PFSK-1 (cell line): Measurements from ENCODE around the gene OTUD3.

Source experiments
- FOXP2 ChIP-seq: optimal IDR thresholded peaks from 2 replicates; pipeline ENCODE3; 2011; ENCODE audit warnings: borderline replicate concordance, control low read depth, inconsistent platforms; ENCODE audit not compliant: insufficient read depth; ENCODE audit errors: extremely low read length, extremely low read depth
- POLR2AphosphoS5 ChIP-seq: IDR thresholded peaks from 2 replicates; pipeline ENCODE4 v1.6.1; 2012; ENCODE audit warnings: low read depth, mild to moderate bottlenecking, control low read depth, low read length, moderate library complexity
- REST ChIP-seq, 2 experiments: IDR thresholded peaks; 2 replicates each; pipeline versions ENCODE4 v1.6.1 to v1.8.0; 2011 to 2012; ENCODE audit warnings: low read depth in 2 of 2, low read length in 2 of 2, control low read depth in 1 of 2, inconsistent platforms in 1 of 2, mild to moderate bottlenecking in 1 of 2, moderate library complexity in 1 of 2; ENCODE audit not compliant: insufficient read depth in 1 of 2
- SIN3A ChIP-seq: IDR thresholded peaks from 2 replicates; pipeline ENCODE4 v1.6.1; 2012; ENCODE audit warnings: mild to moderate bottlenecking, low read length, moderate library complexity, borderline replicate concordance; ENCODE audit not compliant: insufficient read depth
- TAF1 ChIP-seq: IDR thresholded peaks from 2 replicates; pipeline ENCODE4 v1.6.1; 2012; ENCODE audit warnings: low read length, control low read depth, borderline replicate concordance; ENCODE audit not compliant: insufficient read depth

Gene OTUD3

GRCh38 chr1:19861842-19862530 lies 20.2 kb upstream of the OTUD3 start:
- TF ChIP-seq SIN3A (no peak), TAF1 (no peak), POLR2AphosphoS5 (no peak), FOXP2 (no peak), REST (IDR thresholded peaks at IDR 0.05; ENCODE audit: insufficient read depth in 1 of 2, low read depth in 2 of 2, low read length in 2 of 2) (no peak)

GRCh38 chr1:19862944-19863343 lies 19.3 kb upstream of the OTUD3 start:
- TF ChIP-seq SIN3A (no peak), REST (IDR thresholded peaks at IDR 0.05; ENCODE audit: insufficient read depth in 1 of 2, low read depth in 2 of 2, low read length in 2 of 2) (no peak), POLR2AphosphoS5 (no peak)

- TF ChIP-seq TAF1, result no peak
- TF ChIP-seq REST (IDR thresholded peaks at IDR 0.05; ENCODE audit: insufficient read depth in 1 of 2, low read depth in 2 of 2, low read length in 2 of 2), result no peak
- TF ChIP-seq POLR2AphosphoS5, result no peak
- no peak for TF ChIP-seq FOXP2
- TF ChIP-seq SIN3A, result no peak
Measured at GRCh38 chr1:19864570-19865160, 17.5 kb upstream of the OTUD3 start.

- TF ChIP-seq TAF1 (no peak), REST (IDR thresholded peaks at IDR 0.05; ENCODE audit: insufficient read depth in 1 of 2, low read depth in 2 of 2, low read length in 2 of 2) (no peak), SIN3A (no peak)
Measured at GRCh38 chr1:19866029-19866428, 16.2 kb upstream of the OTUD3 start.

- TF ChIP-seq FOXP2, result no peak
- no peak for TF ChIP-seq TAF1
- TF ChIP-seq SIN3A, result no peak
- no peak for TF ChIP-seq POLR2AphosphoS5
- no peak for TF ChIP-seq REST (IDR thresholded peaks at IDR 0.05; ENCODE audit: insufficient read depth in 1 of 2, low read depth in 2 of 2, low read length in 2 of 2)
Measured at GRCh38 chr1:19866758-19867157, 15.4 kb upstream of the OTUD3 start.
